GM18858 (cell line): ENCODE results near the gene APH1B.
"Not testable (repeated sequence)": the region's sequence is repeated elsewhere in the genome, so short reads cannot be mapped to it uniquely, and the experiment has no call there.

Experiments used
- ATAC-seq: cut with Tn5 transposase; IDR thresholded peaks from one replicate; pipeline ENCODE4 v1.9.1; 2021; ENCODE audit not compliant: unreplicated experiment

The APH1B gene

GRCh38 chr15:63329567-63330350 lies 52.4 kb downstream of the APH1B start:
- no peak for ATAC-seq

- ATAC-seq: no peak
Observed at GRCh38 chr15:63330926-63331325, 53.5 kb downstream of the APH1B start.

GRCh38 chr15:63331456-63331855 lies 54.1 kb downstream of the APH1B start:
- ATAC-seq: no peak

GRCh38 chr15:63332367-63333124 lies 55.1 kb downstream of the APH1B start:
- no peak for ATAC-seq

GRCh38 chr15:63334821-63335220 lies 57.4 kb downstream of the APH1B start:
- no peak for ATAC-seq

- ATAC-seq: no peak
Observed at GRCh38 chr15:63335543-63336240, 58.3 kb downstream of the APH1B start.

GRCh38 chr15:63337046-63337445 lies 59.6 kb downstream of the APH1B start:
- no peak for ATAC-seq

GRCh38 chr15:63338170-63338569 lies 60.8 kb downstream of the APH1B start:
- no peak for ATAC-seq

GRCh38 chr15:63339006-63339766 lies 61.8 kb downstream of the APH1B start:
- no peak for ATAC-seq

- ATAC-seq: no peak
Observed at GRCh38 chr15:63339836-63340235, 62.4 kb downstream of the APH1B start.

- ATAC-seq: no peak
Observed at GRCh38 chr15:63340353-63340752, 62.9 kb downstream of the APH1B start.

GRCh38 chr15:63340878-63341277 lies 63.5 kb downstream of the APH1B start:
- ATAC-seq: no peak

GRCh38 chr15:63341898-63342297 lies 64.5 kb downstream of the APH1B start:
- no peak for ATAC-seq

GRCh38 chr15:63342996-63343562 lies 65.7 kb downstream of the APH1B start:
- ATAC-seq: not testable (repeated sequence)

GRCh38 chr15:63344731-63345390 lies 67.5 kb downstream of the APH1B start:
- no peak for ATAC-seq

- ATAC-seq: no peak
Observed at GRCh38 chr15:63345391-63345752, 68.0 kb downstream of the APH1B start.

- no peak for ATAC-seq
Observed at GRCh38 chr15:63347074-63347857, 69.9 kb downstream of the APH1B start.

GRCh38 chr15:63348392-63348791 lies 71.0 kb downstream of the APH1B start:
- ATAC-seq: no peak

- ATAC-seq: no peak
Observed at GRCh38 chr15:63349156-63349555, 71.8 kb downstream of the APH1B start.
